ENCODE data around the gene MLLT3.

Gene MLLT3

DNA sequence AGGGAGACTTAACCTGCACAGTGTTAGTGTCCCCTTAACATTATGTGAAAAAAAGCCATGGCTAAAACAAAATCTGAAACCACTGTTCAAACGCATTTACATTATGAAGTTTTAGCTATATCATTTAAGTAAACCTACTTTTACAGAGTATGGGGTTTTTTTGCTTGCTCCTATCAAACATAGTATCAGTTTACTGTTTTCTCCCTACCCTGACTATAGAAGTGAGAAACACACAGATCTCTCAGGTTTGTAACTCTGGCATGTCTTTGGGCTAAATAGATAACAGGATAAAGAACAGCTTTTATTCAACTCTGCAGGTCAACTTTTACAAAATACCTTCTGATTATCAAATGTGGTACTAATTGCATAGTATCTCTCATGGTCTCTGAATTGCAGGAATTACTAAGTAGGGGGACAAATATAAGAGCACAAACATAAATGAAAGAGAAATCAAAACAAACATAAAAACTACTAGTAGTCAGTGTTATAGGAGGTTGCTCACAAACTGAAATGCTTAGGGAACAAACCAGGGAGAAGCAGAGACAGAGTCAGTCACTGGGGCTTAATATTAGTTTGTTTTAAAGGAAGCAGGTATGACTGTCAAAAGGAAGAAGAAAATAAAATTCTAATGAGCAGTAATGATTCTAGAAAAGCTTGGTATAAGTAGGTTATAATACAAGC lies 155.8 kb downstream of the MLLT3 start:
- Histone ChIP-seq H3K9ac (ENCODE audit: low read length) (no peak overlapping the region), H3K4me3 (ENCODE audit: low read depth in 1 of 2, low read length in 2 of 2) (no peak overlapping the region), H3K4me1 (ENCODE audit: insufficient read depth, low read length) (peaks cover 10% of the 10 kb centered on the region), H3K27me3 (ENCODE audit: control insufficient read depth in 1 of 2, insufficient read depth in 2 of 2, low read length in 2 of 2) (no peaks in the 10 kb centered on the region), H3K36me3 (ENCODE audit: insufficient read depth, low read length) (no peaks in the 10 kb centered on the region), H3K9me3 (ENCODE audit: low read length) (no peaks in the 10 kb centered on the region), H3K27ac (ENCODE audit: low read depth, low read length) (no peak overlapping the region)

DNA sequence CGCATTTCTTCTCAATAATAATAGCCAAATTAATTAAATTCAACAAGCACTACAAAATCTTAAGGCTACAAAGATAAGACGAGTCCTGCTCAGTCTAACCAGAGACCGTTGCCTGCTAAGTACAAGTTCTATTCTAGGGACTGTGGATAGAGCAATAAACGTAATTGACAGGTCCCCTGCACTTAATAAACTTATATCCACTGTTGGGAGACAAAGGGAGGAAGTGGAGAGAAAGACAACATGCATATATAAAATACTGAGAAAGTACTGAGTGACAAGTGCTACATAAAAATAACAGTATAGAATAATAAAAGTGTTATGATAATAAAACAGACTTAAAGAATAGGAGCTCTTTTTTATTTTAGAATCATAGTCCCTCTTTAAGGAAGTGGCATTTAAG lies 158.1 kb downstream of the MLLT3 start:
- Histone ChIP-seq H3K9me3 (ENCODE audit: low read length) (no peaks in the 10 kb centered on the region), H3K4me1 (ENCODE audit: insufficient read depth, low read length) (peaks cover 9% of the 10 kb centered on the region), H3K4me3 (ENCODE audit: low read depth in 1 of 2, low read length in 2 of 2) (no peak overlapping the region), H3K36me3 (ENCODE audit: insufficient read depth, low read length) (no peaks in the 10 kb centered on the region), H3K9ac (ENCODE audit: low read length) (no peak overlapping the region), H3K27ac (ENCODE audit: low read depth, low read length) (no peak overlapping the region), H3K27me3 (ENCODE audit: control insufficient read depth in 1 of 2, insufficient read depth in 2 of 2, low read length in 2 of 2) (no peaks in the 10 kb centered on the region)

DNA sequence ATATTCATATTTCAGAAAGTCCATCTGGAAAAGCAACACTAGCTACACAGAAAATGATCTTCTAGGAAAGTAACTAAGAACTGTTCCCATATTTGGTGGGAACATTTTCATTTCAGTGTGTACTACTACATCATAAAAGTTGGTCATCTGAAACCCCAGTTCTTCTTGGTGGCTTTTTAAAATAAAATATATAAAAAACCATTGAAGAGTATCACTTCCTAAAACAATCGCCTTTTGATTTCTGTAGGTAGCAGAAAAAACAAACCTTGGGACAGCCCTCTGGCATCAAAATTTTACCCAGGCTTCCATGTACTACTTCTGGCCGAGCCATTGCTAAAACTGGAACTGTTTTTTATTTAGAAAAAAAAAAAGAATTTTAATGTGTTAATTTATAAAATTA lies 158.5 kb downstream of the MLLT3 start:
- Histone ChIP-seq H3K27ac (ENCODE audit: low read depth, low read length) (no peak overlapping the region), H3K9me3 (ENCODE audit: low read length) (no peaks in the 10 kb centered on the region), H3K27me3 (ENCODE audit: control insufficient read depth in 1 of 2, insufficient read depth in 2 of 2, low read length in 2 of 2) (no peaks in the 10 kb centered on the region)

GRCh38 chr9:20462410-20462809 lies 159.9 kb downstream of the MLLT3 start:
- H3K36me3 ChIP-seq (ENCODE audit: insufficient read depth, low read length): no peaks in the 10 kb centered on the region
- no peak overlapping the region for H3K9ac ChIP-seq (ENCODE audit: low read length)

More for the DNA sequence above, 158.5 kb downstream of the MLLT3 start:
- Histone ChIP-seq H3K4me3 (ENCODE audit: low read depth in 1 of 2, low read length in 2 of 2) (no peak overlapping the region), H3K9ac (ENCODE audit: low read length) (no peak overlapping the region), H3K4me1 (ENCODE audit: insufficient read depth, low read length) (peaks cover 9% of the 10 kb centered on the region), H3K36me3 (ENCODE audit: insufficient read depth, low read length) (no peaks in the 10 kb centered on the region)

DNA sequence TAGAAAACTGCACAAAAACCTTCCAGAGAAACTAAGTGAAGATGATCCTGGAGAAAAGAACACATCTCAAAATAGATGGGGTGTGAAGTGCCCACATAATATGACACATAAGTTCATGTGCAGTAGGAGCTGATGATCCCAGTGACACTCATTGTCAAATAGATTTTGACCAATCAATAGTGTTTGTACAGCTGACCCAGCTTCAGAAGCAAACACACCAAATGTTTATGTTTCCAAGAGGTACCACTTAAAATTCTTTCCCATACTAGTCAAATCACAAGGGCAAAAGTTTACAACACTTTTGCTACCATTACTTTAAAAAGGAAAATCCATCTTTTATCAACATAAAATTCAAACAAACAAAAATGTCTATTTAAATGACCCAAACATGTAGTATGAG lies 175.0 kb downstream of the MLLT3 start:
- Histone ChIP-seq H3K4me1 (ENCODE audit: insufficient read depth, low read length) (no peaks in the 10 kb centered on the region), H3K27ac (ENCODE audit: low read depth, low read length) (no peak overlapping the region), H3K9me3 (ENCODE audit: low read length) (no peaks in the 10 kb centered on the region), H3K9ac (ENCODE audit: low read length) (no peak overlapping the region), H3K4me3 (ENCODE audit: low read depth in 1 of 2, low read length in 2 of 2) (no peak overlapping the region), H3K36me3 (ENCODE audit: insufficient read depth, low read length) (peaks cover 6% of the 10 kb centered on the region), H3K27me3 (ENCODE audit: control insufficient read depth in 1 of 2, insufficient read depth in 2 of 2, low read length in 2 of 2) (no peaks in the 10 kb centered on the region)

More at GRCh38 chr9:20462410-20462809, 159.9 kb downstream of the MLLT3 start:
- Histone ChIP-seq H3K4me3 (ENCODE audit: low read depth in 1 of 2, low read length in 2 of 2) (no peak overlapping the region), H3K27me3 (ENCODE audit: control insufficient read depth in 1 of 2, insufficient read depth in 2 of 2, low read length in 2 of 2) (no peaks in the 10 kb centered on the region), H3K4me1 (ENCODE audit: insufficient read depth, low read length) (peaks cover 4% of the 10 kb centered on the region), H3K9me3 (ENCODE audit: low read length) (no peaks in the 10 kb centered on the region), H3K27ac (ENCODE audit: low read depth, low read length) (no peak overlapping the region)

GRCh38 chr9:20446248-20446647 lies 176.1 kb downstream of the MLLT3 start:
- no peak overlapping the region for H3K4me3 ChIP-seq (ENCODE audit: low read depth in 1 of 2, low read length in 2 of 2)
- H3K9me3 ChIP-seq (ENCODE audit: low read length): no peaks in the 10 kb centered on the region
- no peak overlapping the region for H3K27ac ChIP-seq (ENCODE audit: low read depth, low read length)
- no peak overlapping the region for H3K9ac ChIP-seq (ENCODE audit: low read length)
- H3K36me3 ChIP-seq (ENCODE audit: insufficient read depth, low read length): peaks cover 6% of the 10 kb centered on the region
- no peaks in the 10 kb centered on the region for H3K27me3 ChIP-seq (ENCODE audit: control insufficient read depth in 1 of 2, insufficient read depth in 2 of 2, low read length in 2 of 2)
- peaks cover 9% of the 10 kb centered on the region for H3K4me1 ChIP-seq (ENCODE audit: insufficient read depth, low read length)

- Histone ChIP-seq H3K36me3 (ENCODE audit: insufficient read depth, low read length) (no peaks in the 10 kb centered on the region), H3K4me3 (ENCODE audit: low read depth in 1 of 2, low read length in 2 of 2) (no peak overlapping the region), H3K27me3 (ENCODE audit: control insufficient read depth in 1 of 2, insufficient read depth in 2 of 2, low read length in 2 of 2) (no peaks in the 10 kb centered on the region), H3K9me3 (ENCODE audit: low read length) (no peaks in the 10 kb centered on the region), H3K9ac (ENCODE audit: low read length) (no peak overlapping the region), H3K27ac (ENCODE audit: low read depth, low read length) (no peak overlapping the region), H3K4me1 (ENCODE audit: insufficient read depth, low read length) (peaks cover 10% of the 10 kb centered on the region)
Measured at GRCh38 chr9:20442461-20443319, 179.6 kb downstream of the MLLT3 start.

DNA sequence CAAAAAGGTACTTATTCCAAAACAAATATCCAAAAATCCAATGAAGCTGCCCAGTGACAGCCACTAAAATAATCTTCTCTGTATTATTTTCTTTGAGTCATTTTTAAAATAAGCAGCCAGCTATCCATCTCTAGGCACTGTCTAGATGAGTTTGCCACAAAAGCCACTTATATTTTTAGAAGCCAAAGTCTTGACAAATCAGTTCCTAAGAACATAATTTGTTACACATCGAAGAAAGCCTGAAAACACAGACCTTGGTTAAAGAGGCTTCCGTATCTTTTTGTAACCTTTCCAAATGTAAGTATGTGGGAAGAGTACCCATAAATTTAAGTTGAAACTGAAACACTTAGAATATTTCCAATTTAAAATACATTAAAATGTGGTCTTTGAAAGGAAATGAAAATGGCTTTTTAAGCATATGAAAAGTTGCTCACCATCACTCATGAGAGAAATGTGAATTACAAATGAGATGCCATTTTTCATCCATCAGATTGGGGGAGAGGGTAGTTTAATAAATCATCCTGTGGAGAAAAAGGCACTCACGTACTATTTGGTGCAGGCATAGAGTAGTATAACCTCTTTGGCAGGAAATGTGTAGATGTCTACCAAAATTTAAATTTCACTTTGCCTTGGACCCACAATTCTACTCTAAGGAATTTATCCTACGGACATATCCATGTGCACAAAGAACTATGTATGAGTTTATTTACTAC lies 180.4 kb downstream of the MLLT3 start:
- Histone ChIP-seq H3K27ac (ENCODE audit: low read depth, low read length) (no peak overlapping the region), H3K9me3 (ENCODE audit: low read length) (no peaks in the 10 kb centered on the region), H3K9ac (ENCODE audit: low read length) (no peak overlapping the region), H3K4me1 (ENCODE audit: insufficient read depth, low read length) (peaks cover 10% of the 10 kb centered on the region), H3K27me3 (ENCODE audit: control insufficient read depth in 1 of 2, insufficient read depth in 2 of 2, low read length in 2 of 2) (no peaks in the 10 kb centered on the region), H3K4me3 (ENCODE audit: low read depth in 1 of 2, low read length in 2 of 2) (no peak overlapping the region), H3K36me3 (ENCODE audit: insufficient read depth, low read length) (no peaks in the 10 kb centered on the region)

DNA sequence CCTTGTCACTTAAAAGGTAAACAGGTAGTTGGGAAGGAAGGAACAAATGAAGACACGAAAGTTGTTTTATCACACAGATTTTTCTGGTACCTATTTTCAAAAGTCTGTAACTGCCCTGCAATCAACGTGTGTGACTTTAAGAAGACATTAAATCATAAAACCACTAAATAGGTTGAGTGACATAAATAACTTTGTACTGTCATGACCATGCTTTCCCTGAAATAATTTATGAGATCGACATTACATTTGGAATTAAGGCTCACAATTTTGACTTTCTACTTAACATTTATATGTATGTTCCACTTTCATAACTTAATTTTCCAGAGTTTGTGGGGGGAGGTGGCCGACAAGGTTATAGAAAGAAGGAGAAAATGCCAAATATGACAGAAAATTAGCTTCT lies 181.1 kb downstream of the MLLT3 start:
- H3K27me3 ChIP-seq (ENCODE audit: control insufficient read depth in 1 of 2, insufficient read depth in 2 of 2, low read length in 2 of 2): no peaks in the 10 kb centered on the region
- no peak overlapping the region for H3K27ac ChIP-seq (ENCODE audit: low read depth, low read length)
- no peak overlapping the region for H3K4me3 ChIP-seq (ENCODE audit: low read depth in 1 of 2, low read length in 2 of 2)
- H3K9ac ChIP-seq (ENCODE audit: low read length): no peak overlapping the region
- no peaks in the 10 kb centered on the region for H3K9me3 ChIP-seq (ENCODE audit: low read length)
- H3K4me1 ChIP-seq (ENCODE audit: insufficient read depth, low read length): peaks cover 10% of the 10 kb centered on the region
- H3K36me3 ChIP-seq (ENCODE audit: insufficient read depth, low read length): no peaks in the 10 kb centered on the region

- Histone ChIP-seq H3K36me3 (ENCODE audit: insufficient read depth, low read length) (no peaks in the 10 kb centered on the region), H3K4me3 (ENCODE audit: low read depth in 1 of 2, low read length in 2 of 2) (no peak overlapping the region), H3K9me3 (ENCODE audit: low read length) (no peaks in the 10 kb centered on the region), H3K4me1 (ENCODE audit: insufficient read depth, low read length) (peaks cover 22% of the 10 kb centered on the region), H3K9ac (ENCODE audit: low read length) (no peak overlapping the region), H3K27ac (ENCODE audit: low read depth, low read length) (no peak overlapping the region), H3K27me3 (ENCODE audit: control insufficient read depth in 1 of 2, insufficient read depth in 2 of 2, low read length in 2 of 2) (no peaks in the 10 kb centered on the region)
Measured at GRCh38 chr9:20437476-20437875, 184.8 kb downstream of the MLLT3 start.

- Histone ChIP-seq H3K4me1 (ENCODE audit: insufficient read depth, low read length) (peaks cover 17% of the 10 kb centered on the region), H3K27me3 (ENCODE audit: control insufficient read depth in 1 of 2, insufficient read depth in 2 of 2, low read length in 2 of 2) (no peaks in the 10 kb centered on the region), H3K9ac (ENCODE audit: low read length) (no peak overlapping the region), H3K36me3 (ENCODE audit: insufficient read depth, low read length) (no peaks in the 10 kb centered on the region), H3K27ac (ENCODE audit: low read depth, low read length) (no peak overlapping the region), H3K9me3 (ENCODE audit: low read length) (no peaks in the 10 kb centered on the region), H3K4me3 (ENCODE audit: low read depth in 1 of 2, low read length in 2 of 2) (no peak overlapping the region)
Measured at GRCh38 chr9:20436476-20437195, 185.7 kb downstream of the MLLT3 start.

All from muscle layer of colon (tissue), 2 donors.